T follicular helper cell (primary cell): ENCODE results near the gene PPFIA1.

Experiments used
- DNase-seq: peaks from one replicate; pipeline ENCODE4 v3.0.0-alpha.2; 2020; ENCODE audit warnings: low read depth

Gene PPFIA1

DNA sequence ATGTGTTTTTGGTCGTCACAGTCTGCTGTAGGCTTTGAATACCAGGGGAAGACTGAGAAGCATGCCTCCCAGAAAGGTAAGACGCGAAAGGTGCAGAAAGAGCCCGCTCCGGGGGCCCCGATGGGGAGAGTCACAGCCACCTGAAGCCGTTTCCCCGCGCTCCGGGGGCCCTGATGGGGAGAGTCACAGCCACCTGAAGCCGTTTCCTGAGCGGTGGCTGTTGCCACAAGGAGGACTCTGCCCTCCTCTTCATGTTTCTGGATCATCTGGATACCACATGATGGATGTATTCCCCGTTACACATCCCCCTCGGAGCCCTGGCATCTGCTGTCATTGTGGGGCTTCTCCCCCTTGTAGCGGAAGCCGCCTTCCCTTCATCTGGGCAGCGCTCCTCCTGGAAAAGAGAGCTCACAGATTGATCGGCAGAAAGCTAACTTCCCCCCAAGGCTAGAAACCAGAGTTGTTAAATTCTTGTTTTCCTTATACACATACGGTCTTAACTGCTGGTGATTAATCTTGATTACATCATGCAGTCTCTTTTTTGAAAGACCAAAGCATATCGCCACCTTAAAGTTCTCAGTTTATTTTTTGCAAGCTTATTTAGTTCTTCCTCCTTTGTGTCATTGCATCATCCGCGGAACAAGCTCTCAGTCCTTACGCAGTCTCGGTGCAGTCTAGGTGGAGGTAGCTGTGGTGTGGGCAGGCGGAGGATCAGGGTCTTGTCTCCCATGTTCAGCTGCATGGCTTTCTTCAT is 145.3 kb downstream of the PPFIA1 start:
- no peak for DNase-seq

- no peak for DNase-seq
Observed at GRCh38 chr11:70416881-70417280, 146.4 kb downstream of the PPFIA1 start.

DNA sequence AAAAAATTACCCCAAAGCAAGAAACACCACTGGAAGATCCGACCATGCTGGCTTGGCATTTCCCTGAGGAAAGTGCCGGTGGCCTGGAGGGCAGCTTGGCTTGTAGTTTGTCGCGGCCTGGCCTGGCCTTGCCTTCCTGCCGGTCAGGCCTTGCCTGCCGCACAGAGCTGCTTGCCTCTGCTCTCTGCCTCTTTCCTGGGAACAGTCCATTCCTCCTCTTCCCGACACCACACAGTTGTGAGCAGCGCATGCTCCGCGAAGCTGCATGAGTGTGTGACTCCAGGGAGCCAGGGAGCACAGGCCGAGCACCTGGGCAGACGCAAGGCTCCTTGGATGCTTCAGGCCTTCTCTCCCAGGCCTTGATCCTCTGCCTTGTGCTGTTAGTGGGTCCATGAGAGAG is 147.6 kb downstream of the PPFIA1 start:
- no peak for DNase-seq

DNA sequence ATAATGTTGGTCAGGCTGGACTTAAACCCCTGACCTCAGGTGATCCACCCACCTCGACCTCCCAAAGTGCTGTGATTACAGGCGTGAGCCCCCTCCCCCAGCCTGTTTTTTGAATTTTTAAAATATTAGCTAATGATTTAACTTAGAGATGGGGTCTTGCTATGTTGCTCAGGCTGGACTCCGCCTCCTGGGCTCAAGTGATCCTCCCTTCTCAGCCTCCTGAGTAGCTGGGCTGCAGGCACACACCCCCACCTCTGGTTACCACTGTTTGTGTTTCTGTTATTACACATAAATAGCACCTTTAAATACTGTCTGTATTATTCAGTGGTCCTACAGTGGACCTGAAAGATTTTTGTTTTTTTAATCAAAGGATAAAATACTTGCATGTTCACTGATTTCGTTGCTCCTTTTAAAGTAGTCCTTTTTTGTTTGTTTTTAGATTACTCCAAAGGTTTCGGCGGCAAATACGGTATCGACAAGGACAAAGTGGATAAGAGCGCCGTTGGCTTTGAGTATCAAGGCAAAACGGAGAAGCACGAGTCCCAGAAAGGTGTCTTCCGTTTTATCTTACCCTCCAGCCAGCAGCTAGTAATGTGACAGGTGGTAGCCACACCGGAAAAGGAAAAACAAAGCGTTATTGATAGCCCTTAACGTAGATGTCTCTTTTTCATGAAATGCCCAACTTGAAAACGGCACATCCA is 149.0 kb downstream of the PPFIA1 start:
- no peak for DNase-seq

DNA sequence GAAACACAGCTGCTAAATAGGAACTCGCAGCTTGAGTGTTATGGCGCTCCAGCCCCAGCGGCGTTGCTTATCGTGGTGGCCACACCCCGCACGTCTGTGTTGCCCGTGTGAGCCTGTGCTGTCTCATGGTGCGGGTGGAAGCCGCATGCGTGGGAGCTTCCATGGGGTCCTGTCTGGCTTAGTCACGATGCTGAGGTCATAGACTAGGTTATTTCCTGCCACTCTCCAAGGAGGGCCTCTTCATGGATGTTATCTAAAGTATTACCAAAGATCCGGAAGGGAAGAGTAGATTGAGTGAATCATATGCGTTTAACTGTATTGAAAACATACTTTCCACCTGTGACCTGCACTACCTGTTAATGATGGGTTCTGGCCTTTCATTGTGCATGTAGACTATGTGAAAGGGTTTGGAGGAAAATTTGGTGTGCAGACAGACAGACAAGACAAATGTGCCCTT is 149.5 kb downstream of the PPFIA1 start:
- DNase-seq, result no peak

GRCh38 chr11:70420496-70420895 is 150.0 kb downstream of the PPFIA1 start:
- no peak for DNase-seq

- no peak for DNase-seq
Observed at GRCh38 chr11:70421123-70421522, 150.6 kb downstream of the PPFIA1 start.

DNA sequence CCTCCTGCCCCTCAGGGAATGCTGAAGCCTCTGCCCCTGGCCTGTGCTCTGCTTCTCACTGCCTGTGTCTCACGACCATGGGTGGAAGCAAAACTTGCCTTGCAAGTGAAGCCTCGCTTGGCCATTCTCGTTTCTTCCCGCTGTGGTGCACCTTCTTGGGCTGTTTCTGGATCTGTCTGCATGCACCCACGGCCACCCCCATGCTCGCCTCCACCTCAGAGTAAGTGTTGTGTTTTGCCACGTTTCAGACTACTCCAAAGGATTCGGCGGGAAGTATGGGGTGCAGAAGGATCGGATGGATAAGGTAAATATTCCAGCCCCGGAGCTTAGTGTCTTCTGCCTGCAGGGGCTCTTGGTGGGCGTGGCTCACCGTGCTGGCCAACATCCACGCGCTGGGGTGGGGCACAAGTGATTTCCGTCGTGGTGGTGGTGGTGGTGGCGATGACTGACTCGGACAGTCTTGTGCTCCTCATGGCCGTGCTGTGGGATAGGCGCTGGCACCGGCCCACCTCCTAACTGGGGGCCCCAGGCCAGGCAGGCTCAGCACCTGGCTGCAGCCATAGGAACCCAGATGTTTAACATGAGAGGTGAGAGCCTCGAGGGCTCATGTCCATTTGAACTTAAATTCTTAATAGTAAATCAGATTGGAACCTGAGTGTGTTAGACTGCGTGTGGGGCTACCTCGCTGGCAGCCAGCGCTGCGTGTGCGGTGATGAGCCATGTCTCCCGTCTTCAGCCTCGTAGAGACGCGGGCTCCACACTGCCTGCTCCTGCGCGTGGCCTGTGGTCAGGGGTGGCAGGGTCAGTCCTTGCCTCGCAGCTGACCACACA is 152.4 kb downstream of the PPFIA1 start:
- no peak for DNase-seq

DNA sequence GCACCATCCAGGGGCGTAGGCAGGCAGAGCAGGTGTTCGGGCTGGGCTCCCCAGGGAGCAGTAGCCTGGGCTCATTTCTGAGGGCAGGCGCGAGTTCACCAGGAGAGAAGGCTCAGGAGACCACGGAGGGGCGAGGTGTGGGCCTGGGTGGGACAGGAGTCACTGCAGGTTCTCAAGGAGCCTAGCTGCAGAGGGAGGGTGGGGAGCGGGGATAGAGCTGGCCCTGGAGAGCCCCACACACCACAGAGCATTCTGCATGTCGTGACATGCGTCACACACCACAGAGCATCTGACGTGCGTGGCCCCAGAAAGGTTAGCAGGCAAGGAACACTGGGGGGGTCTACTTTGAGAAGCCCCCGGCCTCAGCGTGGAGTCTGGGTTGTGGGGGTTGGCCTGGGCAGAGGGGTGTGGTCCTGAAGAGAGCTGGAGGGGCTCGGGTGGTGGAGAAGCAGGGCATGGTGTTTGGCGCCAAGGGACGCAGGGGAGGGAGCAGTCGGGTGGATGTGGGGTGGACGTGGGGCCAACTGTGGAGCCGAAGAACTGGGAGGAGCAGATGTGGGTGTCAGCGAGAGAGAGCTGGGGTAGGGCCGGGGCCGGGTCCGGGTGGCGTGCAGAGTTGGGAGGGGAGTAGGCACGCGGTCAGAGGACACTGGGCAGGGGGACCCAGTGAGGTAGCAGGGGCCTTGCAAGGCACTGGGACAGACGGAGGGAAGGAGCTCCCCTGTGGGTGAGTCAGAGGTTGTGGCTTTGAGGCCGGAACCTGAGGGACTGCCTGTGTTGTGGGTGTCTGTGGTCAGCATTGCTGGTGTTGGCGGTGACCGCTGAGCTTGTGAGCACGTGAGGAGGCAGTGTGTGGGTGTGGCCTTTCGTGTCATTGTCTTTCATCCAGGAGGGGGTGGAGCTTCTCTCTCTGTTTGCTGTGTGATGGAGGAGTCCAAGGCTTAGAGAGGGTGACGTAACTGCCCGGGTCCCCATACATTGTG is 153.3 kb downstream of the PPFIA1 start:
- DNase-seq, result no peak

GRCh38 chr11:70424765-70425344 is 154.4 kb downstream of the PPFIA1 start:
- no peak for DNase-seq

GRCh38 chr11:70427436-70427835 is 156.9 kb downstream of the PPFIA1 start:
- no peak for DNase-seq

DNA sequence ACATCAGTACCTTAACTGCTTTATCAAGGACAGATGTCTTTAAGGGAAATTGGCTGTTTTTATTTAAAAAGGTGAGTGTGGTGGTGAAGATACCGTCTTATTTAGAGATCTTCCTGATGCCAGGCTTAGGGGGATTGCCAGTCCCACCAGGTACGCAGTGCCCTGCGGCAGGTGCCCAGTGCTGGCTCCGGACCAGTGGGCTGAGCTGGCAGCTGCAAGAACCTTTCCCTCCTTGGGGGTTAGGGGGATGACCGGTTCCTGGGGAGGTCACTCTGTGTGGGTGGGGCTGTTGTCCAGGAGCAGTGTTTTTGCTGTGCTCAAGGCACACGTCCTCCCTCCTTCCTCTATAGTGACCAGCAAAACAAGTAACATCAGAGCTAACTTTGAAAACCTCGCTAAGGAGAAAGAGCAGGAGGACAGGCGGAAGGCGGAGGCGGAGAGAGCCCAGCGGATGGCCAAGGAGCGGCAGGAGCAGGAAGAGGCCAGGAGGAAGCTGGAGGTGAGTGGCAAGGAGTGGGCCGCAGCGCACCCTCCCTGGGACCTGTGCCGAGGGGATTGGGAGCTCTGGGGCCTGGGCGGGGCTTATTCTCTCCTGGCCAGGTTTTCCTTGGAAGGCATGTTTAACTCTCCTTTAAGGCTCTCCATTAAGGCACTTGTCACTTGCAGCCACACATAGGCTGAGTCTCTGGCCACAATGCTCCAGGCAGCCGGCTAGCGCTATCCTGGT is 158.4 kb downstream of the PPFIA1 start:
- DNase-seq, result no peak

DNA sequence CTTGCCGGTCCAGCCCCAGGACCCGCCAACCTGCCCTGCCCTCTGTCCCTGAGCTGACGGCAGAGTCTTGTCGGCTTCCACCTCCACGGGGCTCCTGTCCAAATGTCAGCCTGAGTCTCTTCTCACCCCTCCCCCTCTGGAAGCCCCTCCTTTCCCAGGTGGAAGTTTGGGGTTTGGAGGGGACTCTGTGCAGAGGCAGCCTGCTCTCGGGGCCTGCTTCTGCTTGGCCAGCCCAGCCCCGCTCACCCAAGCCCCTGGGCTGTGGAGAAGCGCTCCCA is 158.9 kb downstream of the PPFIA1 start:
- DNase-seq, result no peak

GRCh38 chr11:70429724-70430521 is 159.4 kb downstream of the PPFIA1 start:
- no peak for DNase-seq

DNA sequence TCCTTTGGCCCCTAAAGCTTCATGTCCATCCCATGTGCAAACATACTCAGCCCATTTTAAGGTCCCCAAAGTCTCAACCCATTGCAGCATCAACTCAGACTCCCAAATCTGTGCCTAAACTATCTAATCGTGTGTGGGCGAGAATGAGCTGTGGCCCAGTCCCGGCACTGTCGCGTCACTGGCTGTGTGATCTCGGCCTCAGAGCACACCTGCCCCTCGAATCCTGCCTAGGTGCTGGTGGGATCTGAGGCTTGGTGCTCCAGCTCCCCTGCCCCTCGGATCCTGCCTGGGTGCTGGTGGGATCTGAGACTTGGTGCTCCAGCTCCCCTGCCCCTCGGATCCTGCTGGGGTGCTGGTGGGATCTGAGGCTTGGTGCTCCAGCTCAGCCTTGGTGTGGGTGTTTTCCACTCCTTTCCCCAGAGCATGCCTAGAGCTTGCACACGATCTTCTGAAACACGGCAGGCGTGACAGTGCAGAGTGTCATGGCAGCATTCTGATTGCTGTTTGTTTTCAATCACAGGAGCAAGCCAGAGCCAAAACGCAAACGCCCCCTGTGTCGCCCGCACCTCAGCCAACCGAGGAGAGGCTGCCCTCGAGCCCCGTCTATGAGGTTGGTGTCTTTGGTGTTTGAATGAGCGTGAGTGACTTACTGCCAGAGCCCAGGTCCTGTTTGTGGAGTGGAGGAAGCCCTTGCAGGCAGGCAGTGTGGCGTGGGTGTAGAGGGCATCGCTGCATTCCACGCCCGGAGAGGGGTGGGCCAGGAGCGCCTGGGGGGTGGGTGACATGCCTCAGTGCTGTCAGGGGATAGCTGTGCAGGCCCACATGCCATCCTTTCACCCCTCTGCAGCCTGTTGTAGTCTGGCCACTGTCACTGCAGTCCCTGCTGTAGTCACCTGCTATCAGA is 160.4 kb downstream of the PPFIA1 start:
- no peak for DNase-seq

GRCh38 chr11:70431611-70432010 is 161.1 kb downstream of the PPFIA1 start:
- no peak for DNase-seq

GRCh38 chr11:70432065-70432464 is 161.6 kb downstream of the PPFIA1 start:
- no peak for DNase-seq

DNA sequence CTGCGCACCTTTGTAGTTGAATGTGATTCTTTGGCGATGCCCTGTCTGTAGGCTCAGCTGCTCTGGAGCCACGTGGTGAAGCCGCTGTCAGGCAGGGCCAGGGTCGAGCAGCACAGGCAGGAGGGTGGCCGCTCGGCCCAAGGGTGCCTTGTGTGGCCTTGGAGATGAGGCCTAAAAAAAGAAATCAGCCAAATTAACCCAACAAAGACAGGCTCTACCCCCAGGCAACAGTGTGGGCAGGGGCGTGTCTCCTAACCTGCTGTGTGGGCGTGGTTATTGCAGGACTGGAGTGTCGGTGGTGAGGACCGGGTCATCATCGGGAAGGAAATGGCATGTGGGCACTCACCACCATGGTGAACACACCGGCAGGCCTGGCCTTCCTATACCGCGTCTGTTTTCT is 162.1 kb downstream of the PPFIA1 start:
- DNase-seq, result no peak

GRCh38 chr11:70433038-70433437 is 162.5 kb downstream of the PPFIA1 start:
- DNase-seq, result no peak
